H4 (cell line): ENCODE data around the gene PCDHA8. TPM values are rescaled to one million over a fixed set of nuclear protein-coding genes. Genes with fewer than 3 reads are reported as not detected.
"Not testable (repeated sequence)": the region's sequence is repeated elsewhere in the genome, so short reads cannot be mapped to it uniquely, and the experiment has no call there.

Source experiments
- DNase-seq: peaks from one replicate; pipeline ENCODE4 v3.0.0-alpha.2; 2015; ENCODE audit warnings: low spot score
- total RNA-seq: library from RNA; depleted of rRNA; stranded (reverse); fragments of >200 nt; shearing (Covaris generic); gene quantifications from 2 replicates; pipeline ENCODE4 v1.2.3, GENCODE V29; 2014

PCDHA8 gene
- total RNA-seq, 1 experiment from 2014 or later: 0.17 TPM

GRCh38 chr5:140829511-140830501 is 11.2 kb upstream of the PCDHA8 start:
- not testable (repeated sequence) for DNase-seq

- no peak for DNase-seq
These were observed 7.0 kb upstream of the PCDHA8 start, which contains the start of gene PCDHA7 for GRCh38 chr5:140833993-140834392. Gene PCDHA7 (plus strand): TSS chr5:140834269. CDS start chr5:140834384, 115 bp downstream.

GRCh38 chr5:140834439-140835008 is 6.5 kb upstream of the PCDHA8 start:
- DNase-seq: not testable (repeated sequence)

- DNase-seq: no peak
These were observed 5.1 kb upstream of the PCDHA8 start for GRCh38 chr5:140835622-140836510.

GRCh38 chr5:140842798-140843733 is 2.1 kb downstream of the PCDHA8 start:
- no peak for DNase-seq

- not testable (repeated sequence) for DNase-seq
These were observed 7.4 kb downstream of the PCDHA8 start, which contains the start of gene PCDHA9 for GRCh38 chr5:140848139-140849102. Gene PCDHA9 (plus strand): TSS chr5:140848382. CDS start chr5:140848496, 114 bp downstream.

- DNase-seq: not testable (repeated sequence)
These were observed 9.0 kb downstream of the PCDHA8 start for GRCh38 chr5:140849831-140850634.

- no peak for DNase-seq
These were observed 15.0 kb downstream of the PCDHA8 start, which contains the start of gene PCDHA10 for GRCh38 chr5:140855772-140856674. Gene PCDHA10 (plus strand): TSS chr5:140855897. CDS start chr5:140856049, 152 bp downstream.

GRCh38 chr5:140857177-140857986 is 16.4 kb downstream of the PCDHA8 start:
- no peak for DNase-seq

- DNase-seq: no peak
These were observed 16.9 kb downstream of the PCDHA8 start for GRCh38 chr5:140857987-140858240.

GRCh38 chr5:140862441-140863295 is 21.7 kb downstream of the PCDHA8 start:
- DNase-seq: no peak

- peak; percentile 76 for DNase-seq
These were observed 28.0 kb downstream of the PCDHA8 start, which contains the start of gene PCDHA11 for GRCh38 chr5:140868721-140869554. Gene PCDHA11 (plus strand): TSS chr5:140868957. CDS start chr5:140869104, 147 bp downstream.

- DNase-seq: peak; percentile 63
These were observed 28.5 kb downstream of the PCDHA8 start for GRCh38 chr5:140869555-140869886.
